Astrocyte of the spinal cord (primary cell): ENCODE results near the gene ZNF670.

Source experiments
- DNase-seq: peaks from one replicate; pipeline ENCODE4 v3.0.0; 2011; ENCODE audit warnings: low read depth, low spot score
- H3K4me3 ChIP-seq: 2 replicates; pipeline ENCODE4 v1.5.1; 2011; ENCODE audit warnings: low read depth, mild to moderate bottlenecking, low read length, moderate library complexity
- CTCF ChIP-seq: IDR thresholded peaks from 2 replicates; pipeline ENCODE4 v1.5.1; 2012; ENCODE audit warnings: low read depth, mild to moderate bottlenecking, low read length, inconsistent platforms
- in situ Hi-C: cut with HindIII; loops from 2 replicates; pipeline ENCODE4 v1.10.0; 2017; ENCODE audit warnings: low sequenced_read_pairs

The ZNF670 gene

GRCh38 chr1:247090455-247090854 is 11.8 kb upstream of the ZNF670 start:
- no peak overlapping the region for H3K4me3 ChIP-seq
- DNase-seq, result no peak
- no peak for TF ChIP-seq CTCF
- in situ Hi-C loops, result no loop called here

GRCh38 chr1:247089616-247090375 is 11.2 kb upstream of the ZNF670 start:
- no peak for TF ChIP-seq CTCF
- DNase-seq, result no peak
- in situ Hi-C loops, result no loop called here
- H3K4me3 ChIP-seq, result no peak overlapping the region

GRCh38 chr1:247088967-247089366 is 10.4 kb upstream of the ZNF670 start:
- DNase-seq, result no peak
- no peak overlapping the region for H3K4me3 ChIP-seq
- TF ChIP-seq CTCF, result no peak
- in situ Hi-C loops, result no loop called here

GRCh38 chr1:247087256-247087655 is 8.6 kb upstream of the ZNF670 start:
- no peak for TF ChIP-seq CTCF

GRCh38 chr1:247085310-247085709 is 6.7 kb upstream of the ZNF670 start:
- TF ChIP-seq CTCF, result no peak
- DNase-seq, result no peak
- in situ Hi-C loops, result no loop called here
- no peak overlapping the region for H3K4me3 ChIP-seq

More at GRCh38 chr1:247087256-247087655, 8.6 kb upstream of the ZNF670 start:
- no peak overlapping the region for H3K4me3 ChIP-seq
- DNase-seq, result no peak
- in situ Hi-C loops, result no loop called here

GRCh38 chr1:247084771-247085170 is 6.2 kb upstream of the ZNF670 start:
- H3K4me3 ChIP-seq, result no peak overlapping the region
- no peak for DNase-seq
- in situ Hi-C loops, result no loop called here
- no peak for TF ChIP-seq CTCF
